CD4-positive, alpha-beta T cell treated with Interleukin-17A for 4 hours (primary cell): ENCODE results near the gene TCN1.
"Not testable (repeated sequence)": the region's sequence is repeated elsewhere in the genome, so short reads cannot be mapped to it uniquely, and the experiment has no call there.

Experiments
- DNase-seq: peaks from one replicate; pipeline ENCODE4 v3.0.0-alpha.2; 2020; ENCODE audit warnings: mixed read lengths

The TCN1 gene, protein sequence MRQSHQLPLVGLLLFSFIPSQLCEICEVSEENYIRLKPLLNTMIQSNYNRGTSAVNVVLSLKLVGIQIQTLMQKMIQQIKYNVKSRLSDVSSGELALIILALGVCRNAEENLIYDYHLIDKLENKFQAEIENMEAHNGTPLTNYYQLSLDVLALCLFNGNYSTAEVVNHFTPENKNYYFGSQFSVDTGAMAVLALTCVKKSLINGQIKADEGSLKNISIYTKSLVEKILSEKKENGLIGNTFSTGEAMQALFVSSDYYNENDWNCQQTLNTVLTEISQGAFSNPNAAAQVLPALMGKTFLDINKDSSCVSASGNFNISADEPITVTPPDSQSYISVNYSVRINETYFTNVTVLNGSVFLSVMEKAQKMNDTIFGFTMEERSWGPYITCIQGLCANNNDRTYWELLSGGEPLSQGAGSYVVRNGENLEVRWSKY

GRCh38 chr11:59866397-59866796 lies at the start of gene TCN1:
Gene TCN1 (minus strand): TSS chr11:59866487. CDS start chr11:59866470, 17 bp downstream.
- DNase-seq: no peak

DNA sequence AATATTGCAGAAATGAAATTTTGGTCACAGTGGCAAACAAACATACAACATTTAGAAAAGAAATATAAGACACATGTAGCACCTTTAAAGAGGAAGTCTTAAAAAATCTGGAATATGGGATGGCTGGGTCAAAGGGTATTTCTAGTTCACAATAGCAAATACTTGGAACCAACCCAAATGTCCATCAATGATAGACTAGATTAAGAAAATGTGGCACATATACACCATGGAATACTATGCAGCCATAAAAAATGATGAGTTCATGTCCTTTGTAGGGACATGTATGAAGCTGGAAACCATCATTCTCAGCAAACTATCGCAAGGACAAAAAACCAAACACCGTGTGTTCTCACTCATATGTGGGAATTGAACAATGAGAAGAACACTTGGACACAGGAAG lies 37.3 kb upstream of the TCN1 start:
- not testable (repeated sequence) for DNase-seq

DNA sequence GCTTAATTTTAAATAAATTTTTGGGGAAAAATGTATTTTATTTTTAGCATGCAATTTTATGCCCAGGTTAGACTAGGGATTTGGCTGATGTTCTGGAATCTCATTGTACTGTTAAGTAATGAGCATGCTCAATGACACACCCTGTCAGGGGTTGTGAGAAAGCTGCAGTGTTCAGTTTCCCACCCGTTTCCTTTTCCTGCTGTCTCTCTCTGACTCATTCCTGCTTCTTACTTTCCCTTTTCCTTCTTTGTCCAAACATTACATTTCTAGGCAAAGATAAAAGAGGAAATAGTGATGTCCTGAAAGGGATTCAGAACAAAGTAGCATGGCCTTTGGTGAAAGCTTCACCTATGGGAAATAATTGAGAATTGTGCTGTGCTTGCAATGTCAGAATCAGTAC lies 35.0 kb upstream of the TCN1 start:
- DNase-seq: no peak

- DNase-seq: no peak
These were observed 34.3 kb upstream of the TCN1 start for GRCh38 chr11:59900366-59901126.

- DNase-seq: no peak
These were observed 33.2 kb upstream of the TCN1 start for GRCh38 chr11:59899532-59899931.

- no peak for DNase-seq
These were observed 32.4 kb upstream of the TCN1 start for GRCh38 chr11:59898650-59899049.

- no peak for DNase-seq
These were observed 31.8 kb upstream of the TCN1 start for GRCh38 chr11:59898046-59898445.

- DNase-seq: no peak
These were observed 28.3 kb upstream of the TCN1 start for GRCh38 chr11:59894616-59895015.

DNA sequence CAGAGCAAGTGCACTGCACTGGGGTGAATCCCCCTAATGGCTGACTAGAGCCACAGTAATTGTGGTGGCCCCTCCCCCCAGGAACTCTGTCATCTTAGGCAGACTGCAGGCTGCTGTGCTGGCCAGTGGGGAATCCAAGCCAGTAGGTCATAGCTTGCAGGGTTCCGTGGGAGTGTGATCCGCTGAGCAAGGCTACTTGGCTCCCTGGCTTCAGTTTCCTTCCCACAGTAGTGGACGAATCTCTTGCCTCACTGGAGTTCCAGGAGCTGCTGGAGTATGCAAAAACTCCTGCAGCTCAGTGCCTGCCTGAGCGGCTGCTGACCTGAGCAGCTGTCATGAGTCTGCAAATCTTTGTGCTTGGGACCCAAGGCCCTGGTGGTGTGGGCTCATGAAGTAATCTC lies 25.5 kb upstream of the TCN1 start:
- no peak for DNase-seq

DNA sequence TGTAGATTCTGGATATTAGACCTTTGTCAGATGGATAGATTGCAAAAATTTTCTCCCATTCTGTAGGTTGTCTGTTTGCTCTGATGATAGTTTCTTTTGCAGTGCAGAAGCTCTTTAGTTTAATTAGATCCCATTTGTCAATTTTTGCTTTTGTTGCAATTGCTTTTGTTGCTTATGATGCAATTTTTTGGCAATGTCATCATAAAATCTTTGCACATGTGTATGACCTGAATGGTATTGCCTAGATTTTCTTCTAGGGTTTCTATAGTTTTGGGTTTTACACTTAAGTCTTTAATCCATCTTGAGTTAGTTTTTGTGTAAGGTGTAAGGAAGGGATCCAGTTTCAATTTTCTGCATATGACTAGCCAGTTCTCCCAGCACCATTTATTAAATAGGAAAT lies 20.9 kb upstream of the TCN1 start:
- not testable (repeated sequence) for DNase-seq

GRCh38 chr11:59883597-59883996 lies 17.3 kb upstream of the TCN1 start:
- no peak for DNase-seq

- DNase-seq: no peak
These were observed 13.3 kb upstream of the TCN1 start for GRCh38 chr11:59879567-59879966.

DNA sequence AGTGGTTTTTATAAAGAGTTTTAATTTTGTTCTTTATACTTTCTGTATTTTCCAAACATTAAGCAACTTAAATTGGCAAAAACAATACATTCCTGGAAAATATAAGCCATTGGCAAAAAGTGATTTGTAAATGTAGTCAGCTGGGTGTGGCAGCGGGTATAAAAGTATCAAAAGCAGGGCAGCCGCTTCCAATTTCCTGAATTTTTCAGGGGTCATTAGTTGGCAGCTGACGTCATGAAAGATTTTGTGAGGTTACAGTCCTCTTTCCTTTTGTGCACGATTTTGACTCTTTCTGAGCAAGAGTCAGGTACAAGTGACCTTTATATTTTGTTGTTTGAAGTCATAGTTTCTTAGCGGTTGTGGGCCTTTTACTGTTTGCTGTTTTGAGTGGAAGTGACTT lies 12.3 kb upstream of the TCN1 start, which contains the start of gene OOSP3:
OOSP3 (plus strand) TSS at position 208 of the 400 bp plus-strand sequence; CDS start at position 235, 27 bp downstream.
- no peak for DNase-seq

DNA sequence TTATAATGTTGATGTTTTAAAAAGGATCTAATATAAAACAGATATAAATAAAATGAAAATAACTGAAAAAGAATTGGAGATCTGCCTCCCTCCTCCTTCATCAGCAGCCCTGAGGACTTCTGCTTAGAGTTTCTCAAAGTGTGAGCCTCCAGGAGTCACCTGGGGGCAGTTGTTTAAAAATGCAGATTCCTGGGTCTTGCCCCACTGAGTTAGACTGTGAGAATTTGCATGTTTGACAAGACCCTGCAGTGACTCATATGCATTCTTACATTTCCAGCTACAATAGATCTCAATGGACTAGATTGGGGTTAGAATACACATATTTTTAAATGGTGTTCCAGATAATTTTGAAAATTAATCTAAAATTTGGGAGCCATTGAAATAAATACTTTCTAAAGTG lies 11.5 kb upstream of the TCN1 start:
- no peak for DNase-seq

- DNase-seq: no peak
These were observed 11.0 kb upstream of the TCN1 start for GRCh38 chr11:59877325-59877724.

- DNase-seq: no peak
These were observed 9.7 kb upstream of the TCN1 start for GRCh38 chr11:59875856-59876519.

DNA sequence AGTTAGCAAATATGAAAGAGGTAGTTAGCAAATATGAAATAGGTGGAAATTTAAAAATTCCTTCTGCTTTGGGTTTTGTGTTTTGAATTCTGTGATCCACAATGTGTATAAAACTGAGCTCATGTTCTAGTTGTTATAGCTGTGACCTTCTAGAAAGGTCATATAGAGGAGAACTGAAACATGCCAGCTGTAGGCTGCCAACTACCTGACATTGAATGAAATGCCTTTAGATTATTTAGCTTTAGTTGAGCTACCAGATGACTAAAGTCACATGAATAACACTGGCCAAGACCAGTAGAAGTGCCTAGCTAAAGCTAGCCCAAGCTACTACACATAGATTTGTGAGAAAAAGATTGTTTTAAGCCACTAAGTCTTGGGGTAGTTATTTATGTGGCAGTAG lies 5.8 kb upstream of the TCN1 start:
- DNase-seq: no peak

- no peak for DNase-seq
These were observed 1.7 kb upstream of the TCN1 start for GRCh38 chr11:59867946-59868345.

DNA sequence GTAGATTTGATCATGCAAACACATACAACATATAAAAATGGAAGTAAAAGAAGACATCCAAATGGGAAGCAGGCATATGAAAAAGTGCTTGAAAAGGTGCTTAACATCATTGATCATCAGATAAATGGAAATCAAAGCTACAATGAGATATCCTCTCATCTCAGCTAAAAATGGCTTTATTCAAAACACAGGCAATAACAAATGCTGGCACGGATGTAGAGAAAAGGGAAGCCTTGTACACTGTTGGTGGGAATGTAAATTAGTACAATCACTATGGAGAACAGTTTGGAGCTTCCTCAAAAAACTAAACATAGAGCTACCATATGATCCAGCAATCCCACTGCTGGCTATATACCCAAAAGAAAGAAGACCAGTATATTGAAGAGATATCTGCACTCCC lies 549 bp upstream of the TCN1 start:
- no peak for DNase-seq

DNA sequence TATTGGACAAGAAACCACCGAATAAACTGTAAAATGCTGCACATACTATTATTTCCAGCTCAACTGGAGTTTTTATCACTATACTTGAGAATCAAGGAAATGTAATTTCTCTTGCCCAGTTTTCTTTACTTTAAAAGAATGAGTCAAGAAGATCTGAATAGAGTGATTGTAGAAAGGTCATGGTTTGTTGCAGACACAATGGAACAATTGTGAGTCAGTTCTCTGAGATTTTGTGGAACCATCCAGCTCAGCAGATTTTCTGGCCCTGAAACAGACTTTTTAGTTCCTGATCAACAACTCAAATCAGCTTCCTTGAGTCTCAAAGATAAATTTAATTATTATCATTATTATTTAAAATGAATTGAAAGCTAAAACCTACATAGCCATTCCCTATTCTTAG lies 1.3 kb downstream of the TCN1 start:
- DNase-seq: no peak

GRCh38 chr11:59862252-59862651 lies 4.0 kb downstream of the TCN1 start:
- no peak for DNase-seq

GRCh38 chr11:59859673-59860072 lies 6.6 kb downstream of the TCN1 start:
- no peak for DNase-seq
